Mammary epithelial cell (primary cell): ENCODE results near the gene DIAPH2.

Experiments
- EZH2 ChIP-seq: IDR thresholded peaks from 2 replicates; pipeline ENCODE4 v1.6.1; 2012; ENCODE audit warnings: low read length, inconsistent platforms, borderline replicate concordance
- TF ChIP-seq, protein P1 (sequence below), 2 donors: IDR thresholded peaks in 1 of 2; conservative IDR thresholded peaks in 1 of 2; 2 replicates each; pipeline ENCODE4 v1.5.1; 2011 to 2012; ENCODE audit warnings: inconsistent platforms in 2 of 2, low read length in 2 of 2, mild to moderate bottlenecking in 2 of 2, control low read depth in 1 of 2, low read depth in 1 of 2; ENCODE audit not compliant: insufficient read depth in 1 of 2; ENCODE audit errors: extremely low read depth in 1 of 2

GRCh38 chrX:97344724-97345123 is 660.1 kb downstream of the DIAPH2 start:
- TF ChIP-seq, protein P1, sequence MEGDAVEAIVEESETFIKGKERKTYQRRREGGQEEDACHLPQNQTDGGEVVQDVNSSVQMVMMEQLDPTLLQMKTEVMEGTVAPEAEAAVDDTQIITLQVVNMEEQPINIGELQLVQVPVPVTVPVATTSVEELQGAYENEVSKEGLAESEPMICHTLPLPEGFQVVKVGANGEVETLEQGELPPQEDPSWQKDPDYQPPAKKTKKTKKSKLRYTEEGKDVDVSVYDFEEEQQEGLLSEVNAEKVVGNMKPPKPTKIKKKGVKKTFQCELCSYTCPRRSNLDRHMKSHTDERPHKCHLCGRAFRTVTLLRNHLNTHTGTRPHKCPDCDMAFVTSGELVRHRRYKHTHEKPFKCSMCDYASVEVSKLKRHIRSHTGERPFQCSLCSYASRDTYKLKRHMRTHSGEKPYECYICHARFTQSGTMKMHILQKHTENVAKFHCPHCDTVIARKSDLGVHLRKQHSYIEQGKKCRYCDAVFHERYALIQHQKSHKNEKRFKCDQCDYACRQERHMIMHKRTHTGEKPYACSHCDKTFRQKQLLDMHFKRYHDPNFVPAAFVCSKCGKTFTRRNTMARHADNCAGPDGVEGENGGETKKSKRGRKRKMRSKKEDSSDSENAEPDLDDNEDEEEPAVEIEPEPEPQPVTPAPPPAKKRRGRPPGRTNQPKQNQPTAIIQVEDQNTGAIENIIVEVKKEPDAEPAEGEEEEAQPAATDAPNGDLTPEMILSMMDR (conservative IDR thresholded peaks at IDR 0.05 in 1 of 2, IDR thresholded peaks at IDR 0.05 in 1 of 2; ENCODE audit: extremely low read depth in 1 of 2, insufficient read depth in 1 of 2, low read depth in 1 of 2, low read length in 2 of 2): no peak
- no peak for TF ChIP-seq EZH2
